HAP-1 (cell line): ENCODE data around the gene PRMT9.

Experiments
- DNase-seq, 2 experiments: peaks; one replicate each; pipeline ENCODE4 v3.0.0-alpha.2; 2016 to 2020; ENCODE audit warnings: low spot score in 2 of 2
- H3K27me3 ChIP-seq: fragments of 250-450 bp; sonication (Bioruptor Pico); 2 replicates; pipeline ENCODE4 v1.5.1; 2020; ENCODE audit warnings: low read depth, mild to moderate bottlenecking, moderate library complexity
- H3K36me3 ChIP-seq: fragments of 250-450 bp; sonication (Bioruptor Pico); replicated peaks from 2 replicates; pipeline ENCODE4 v1.5.1; 2020; ENCODE audit warnings: mild to moderate bottlenecking
- H3K4me1 ChIP-seq: fragments of 250-450 bp; sonication (Bioruptor Pico); 2 replicates; pipeline ENCODE4 v1.5.1; 2020; ENCODE audit warnings: mild to moderate bottlenecking
- H3K4me3 ChIP-seq: fragments of 250-450 bp; sonication (Bioruptor Pico); 2 replicates; pipeline ENCODE4 v1.5.1; 2020; ENCODE audit warnings: mild to moderate bottlenecking, moderate library complexity
- H3K9me3 ChIP-seq: fragments of 250-450 bp; sonication (Bioruptor Pico); 2 replicates; pipeline ENCODE4 v1.5.1; 2020; ENCODE audit warnings: mild to moderate bottlenecking, moderate library complexity
- in situ Hi-C: fragments of 300-500 bp; cut with MboI; formaldehyde crosslinking; loops from 3 replicates; pipeline ENCODE4 v1.14.3; 2020; ENCODE audit warnings: low sequenced_read_pairs, inconsistent platforms, mixed read lengths

Gene PRMT9

GRCh38 chr4:147596377-147596776, 87.6 kb downstream of the PRMT9 start:
- Histone ChIP-seq H3K4me3 (no peak overlapping the region), H3K27me3 (no peaks in the 10 kb centered on the region; the same call in 1 of the 2 replicates), H3K4me1 (no peaks in the 10 kb centered on the region; the same call in 1 of the 2 replicates), H3K9me3 (no peaks in the 10 kb centered on the region), H3K36me3 (no peaks in the 10 kb centered on the region)
- in situ Hi-C loops, result loop anchor here (25.0 kb wide), 2 partner anchors 434 to 584 kb away; no protein-coding TSS in a partner anchor
- DNase-seq, result no peak

- no peak overlapping the region for H3K4me3 ChIP-seq
- H3K36me3 ChIP-seq, result no peaks in the 10 kb centered on the region
- DNase-seq, result no peak
- in situ Hi-C loops, result loop anchor here (25.0 kb wide), 2 partner anchors 432 to 582 kb away; no protein-coding TSS in a partner anchor
- no peaks in the 10 kb centered on the region; the same call in 1 of the 2 replicates for H3K27me3 ChIP-seq
- no peaks in the 10 kb centered on the region for H3K4me1 ChIP-seq
- no peaks in the 10 kb centered on the region for H3K9me3 ChIP-seq
These were observed 89.4 kb downstream of the PRMT9 start for GRCh38 chr4:147594578-147594977.

GRCh38 chr4:147594107-147594506, 89.9 kb downstream of the PRMT9 start:
- Histone ChIP-seq H3K4me3 (no peak overlapping the region), H3K4me1 (no peaks in the 10 kb centered on the region), H3K9me3 (no peaks in the 10 kb centered on the region), H3K36me3 (no peaks in the 10 kb centered on the region), H3K27me3 (no peaks in the 10 kb centered on the region; the same call in 1 of the 2 replicates)
- DNase-seq, result no peak
- in situ Hi-C loops, result loop anchor here (25.0 kb wide), 2 partner anchors 432 to 582 kb away; no protein-coding TSS in a partner anchor

GRCh38 chr4:147591106-147591505, 92.9 kb downstream of the PRMT9 start:
- in situ Hi-C loops, result loop anchor here (25.0 kb wide), 2 partner anchors 429 to 579 kb away; no protein-coding TSS in a partner anchor
- Histone ChIP-seq H3K27me3 (no peaks in the 10 kb centered on the region; the same call in 1 of the 2 replicates), H3K4me3 (no peak overlapping the region), H3K9me3 (no peaks in the 10 kb centered on the region), H3K36me3 (no peaks in the 10 kb centered on the region), H3K4me1 (peaks cover 5% of the 10 kb centered on the region)
- DNase-seq, result no peak

- Histone ChIP-seq H3K4me3 (no peak overlapping the region), H3K36me3 (no peaks in the 10 kb centered on the region), H3K4me1 (peaks cover 5% of the 10 kb centered on the region), H3K27me3 (no peaks in the 10 kb centered on the region), H3K9me3 (no peaks in the 10 kb centered on the region)
- peak; percentile 61 to 80 for DNase-seq
- in situ Hi-C loops, result loop anchor here (25.0 kb wide), 2 partner anchors 428 to 578 kb away; no protein-coding TSS in a partner anchor
These were observed 93.6 kb downstream of the PRMT9 start for GRCh38 chr4:147590249-147590920.

GRCh38 chr4:147589586-147589985, 94.4 kb downstream of the PRMT9 start:
- Histone ChIP-seq H3K27me3 (no peaks in the 10 kb centered on the region), H3K4me3 (no peak overlapping the region), H3K9me3 (no peaks in the 10 kb centered on the region), H3K4me1 (peaks cover 5% of the 10 kb centered on the region), H3K36me3 (no peaks in the 10 kb centered on the region)
- no peak for DNase-seq
- in situ Hi-C loops, result loop anchor here (10.0 to 25.0 kb wide), 3 partner anchors 65 to 577 kb away; no protein-coding TSS in a partner anchor
